SIG-M5 treated with dmso at 0.1 percent for 504 hours (cell line): Measurements from ENCODE around the gene SSR3.
"Not testable (repeated sequence)": the region's sequence is repeated elsewhere in the genome, so short reads cannot be mapped to it uniquely, and the experiment has no call there.

ENCODE experiments used
- DNase-seq: peaks from one replicate; lab custom pipeline; 2025; ENCODE audit not compliant: unreplicated experiment; lab: John Stamatoyannopoulos, UW

Gene SSR3

DNA sequence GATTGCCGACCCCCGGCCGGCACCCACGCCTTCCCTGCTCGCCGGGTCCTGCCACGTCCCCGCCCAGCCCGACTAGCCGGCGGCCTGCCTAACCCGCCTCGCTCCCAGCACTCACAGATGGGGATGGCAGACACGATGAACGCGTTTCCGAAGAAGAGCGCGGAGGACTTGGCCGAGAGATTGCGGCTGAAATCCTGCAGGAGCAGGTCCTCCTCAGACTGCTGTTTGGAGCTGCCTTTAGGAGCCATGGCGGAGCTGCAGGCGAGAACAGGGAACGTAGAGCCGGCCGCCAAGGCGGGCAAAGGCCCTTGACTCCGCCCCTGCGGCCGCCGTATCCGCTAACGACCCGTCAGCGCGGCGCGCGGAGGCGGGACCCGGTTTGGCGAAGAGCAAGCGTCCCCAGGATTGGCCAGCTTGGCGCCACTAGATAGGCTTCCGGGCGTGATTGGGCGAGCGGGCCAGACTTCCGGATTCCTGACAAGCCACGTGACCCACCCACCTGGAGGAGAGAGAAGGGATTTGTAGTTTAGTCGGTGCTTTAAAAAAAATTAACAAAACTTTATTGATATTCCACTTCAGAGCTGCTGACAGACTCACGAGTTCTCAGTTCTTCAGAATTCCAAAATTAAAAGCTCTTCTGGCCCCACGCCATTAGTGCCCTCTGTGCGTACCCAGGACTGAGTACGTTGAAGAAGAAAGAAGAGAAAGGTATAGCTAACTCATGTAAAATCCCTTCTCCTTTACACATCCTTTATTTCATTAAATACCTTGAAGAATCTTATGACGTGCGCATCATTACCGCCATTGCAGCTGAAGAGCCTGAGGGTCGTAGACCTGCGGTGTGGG, at the start of gene SSR3:
Gene SSR3, minus strand, starts transcription at position 276 of the 846 bp plus-strand sequence. Its CDS starts 28 bp downstream, at position 248.
- DNase-seq: peak; percentile 100

DNA sequence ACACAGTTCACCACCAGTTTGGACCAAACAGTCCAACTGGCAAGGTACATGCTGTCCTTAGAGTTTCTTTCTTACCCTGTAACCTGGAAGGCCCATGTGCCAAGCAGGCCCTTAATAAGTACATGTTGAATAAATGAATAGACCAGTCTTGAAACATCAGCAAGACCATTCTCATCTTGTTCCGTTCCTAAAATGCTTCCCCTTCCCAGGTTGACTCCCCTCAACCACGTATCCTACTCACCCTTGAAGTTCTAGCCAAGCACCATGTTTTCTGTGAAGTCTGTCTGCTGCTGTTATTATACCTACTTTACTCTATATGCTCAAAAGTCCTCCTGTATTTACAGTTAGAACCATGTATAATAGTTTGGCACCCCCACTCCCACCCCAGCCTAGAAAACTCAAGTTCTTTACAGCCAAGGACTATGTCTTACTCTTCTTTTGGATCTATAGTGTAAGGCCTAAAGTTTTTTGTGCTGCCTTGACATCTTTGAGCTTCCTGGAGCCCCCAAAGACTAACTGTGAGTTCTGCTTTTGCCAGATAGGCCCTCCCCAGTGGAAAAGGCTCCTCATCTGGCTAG, 49.2 kb upstream of the SSR3 start:
- no peak for DNase-seq

DNA sequence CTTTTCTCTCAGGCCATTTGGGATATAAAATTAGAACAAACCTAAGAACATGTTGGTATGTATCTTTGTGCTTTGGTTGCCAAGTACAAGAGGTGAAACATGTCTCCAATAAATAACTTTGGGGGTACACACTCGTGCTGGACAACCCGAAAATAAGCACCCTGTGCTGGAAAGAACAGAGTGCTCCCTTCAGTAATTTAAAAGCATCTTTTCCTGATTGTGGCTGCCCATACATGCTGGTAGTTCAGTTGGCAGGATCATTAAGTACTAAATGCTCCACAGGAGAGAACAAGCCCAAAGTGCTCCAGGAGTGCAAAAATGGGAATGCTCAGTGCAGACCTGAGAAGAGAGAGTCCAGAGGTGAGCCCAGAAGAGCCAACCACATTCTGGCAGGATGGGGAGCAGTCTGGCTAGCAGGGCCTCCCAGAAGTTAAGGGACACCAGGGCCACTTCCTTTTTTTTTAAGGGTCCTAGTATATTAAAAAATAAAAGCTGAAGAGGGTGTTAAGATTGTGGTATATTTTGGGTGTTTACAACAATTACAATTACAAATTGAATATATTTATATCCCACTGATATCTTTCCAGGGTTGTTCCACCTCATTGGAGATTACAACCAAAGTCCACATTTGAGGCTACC, 48.6 kb upstream of the SSR3 start:
- DNase-seq: no peak

DNA sequence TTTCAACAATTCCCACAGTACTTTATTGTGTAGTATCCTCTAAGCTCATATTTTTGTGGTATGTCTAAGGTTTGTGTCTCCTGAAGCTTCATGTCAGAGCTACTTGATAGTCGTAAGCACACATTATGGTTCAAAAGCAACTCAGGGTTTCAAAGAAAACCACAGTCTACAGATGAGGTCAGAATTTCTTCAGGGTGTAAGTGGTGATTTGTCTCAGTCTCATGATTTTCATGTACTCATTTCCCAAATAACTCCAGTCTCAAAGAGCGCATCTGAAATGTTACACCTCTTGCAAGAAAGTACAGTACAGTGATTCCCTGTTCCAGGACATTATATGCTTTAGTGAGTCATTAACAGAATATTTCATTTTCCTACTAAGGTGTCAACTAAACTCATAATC, 47.5 kb upstream of the SSR3 start:
- DNase-seq: no peak

GRCh38 chr3:156601497-156601896, 46.6 kb upstream of the SSR3 start:
- no peak for DNase-seq

DNA sequence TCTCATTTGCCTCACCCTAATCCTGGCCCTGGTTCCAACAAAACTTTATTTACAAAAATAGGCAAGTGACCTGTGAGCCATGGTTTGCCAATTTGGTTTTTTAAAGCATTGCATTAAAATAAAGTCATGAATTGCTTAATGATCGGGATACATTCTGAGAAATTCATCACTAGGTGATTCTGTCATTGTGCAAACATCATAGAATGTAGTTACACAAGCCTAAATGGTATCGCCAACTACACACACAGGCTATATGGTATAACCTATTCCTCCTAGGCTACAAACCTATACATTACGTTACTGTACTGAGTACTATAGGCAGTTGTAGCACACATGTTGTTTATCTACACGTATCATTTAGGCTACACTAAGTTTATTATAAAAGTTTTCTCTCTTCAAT, 45.9 kb upstream of the SSR3 start:
- DNase-seq: no peak

GRCh38 chr3:156599089-156599874, 44.4 kb upstream of the SSR3 start:
- no peak for DNase-seq

DNA sequence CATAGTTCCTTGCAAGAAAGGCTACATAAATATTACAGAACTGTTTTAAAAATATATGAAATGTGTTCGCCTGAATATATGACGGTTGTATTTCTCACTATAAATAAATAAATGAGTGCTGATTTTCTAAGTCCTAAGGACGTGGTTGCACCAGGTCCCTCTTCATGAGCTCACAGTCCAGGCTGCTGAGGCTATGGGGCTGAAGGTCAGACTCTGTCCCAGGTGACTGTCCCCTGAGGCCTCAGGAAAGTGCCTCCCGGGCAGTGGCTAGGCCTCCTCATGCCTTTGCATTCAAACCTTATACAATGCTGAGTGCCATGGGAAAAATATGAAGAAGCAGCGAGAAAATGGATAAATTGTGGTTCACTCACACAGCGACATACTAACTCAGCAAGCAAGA, 43.5 kb upstream of the SSR3 start:
- DNase-seq: no peak

- DNase-seq: no peak
Measured at GRCh38 chr3:156594219-156594683, 39.3 kb upstream of the SSR3 start.

- no peak for DNase-seq
Measured at GRCh38 chr3:156593814-156594213, 38.9 kb upstream of the SSR3 start.

DNA sequence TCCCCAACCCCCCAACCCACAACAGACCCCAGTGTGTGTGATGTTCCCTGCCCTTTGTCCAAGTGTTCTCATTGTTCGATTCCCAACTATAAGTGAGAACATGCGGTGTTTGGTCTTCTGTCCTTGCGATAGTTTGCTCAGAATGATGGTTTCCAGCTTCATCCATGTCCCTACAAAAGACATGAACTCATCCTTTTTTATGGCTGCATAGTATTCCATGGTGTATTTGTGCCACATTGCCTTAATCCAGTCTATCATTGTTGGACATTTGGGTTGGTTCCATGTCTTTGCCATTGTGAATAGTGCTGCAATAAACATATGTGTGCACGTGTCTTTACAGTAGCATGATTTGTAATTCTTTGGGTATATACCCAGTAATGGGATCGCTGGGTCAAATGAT, 34.9 kb upstream of the SSR3 start:
- DNase-seq: not testable (repeated sequence)

- no peak for DNase-seq
Measured at GRCh38 chr3:156587760-156588069, 32.8 kb upstream of the SSR3 start.

DNA sequence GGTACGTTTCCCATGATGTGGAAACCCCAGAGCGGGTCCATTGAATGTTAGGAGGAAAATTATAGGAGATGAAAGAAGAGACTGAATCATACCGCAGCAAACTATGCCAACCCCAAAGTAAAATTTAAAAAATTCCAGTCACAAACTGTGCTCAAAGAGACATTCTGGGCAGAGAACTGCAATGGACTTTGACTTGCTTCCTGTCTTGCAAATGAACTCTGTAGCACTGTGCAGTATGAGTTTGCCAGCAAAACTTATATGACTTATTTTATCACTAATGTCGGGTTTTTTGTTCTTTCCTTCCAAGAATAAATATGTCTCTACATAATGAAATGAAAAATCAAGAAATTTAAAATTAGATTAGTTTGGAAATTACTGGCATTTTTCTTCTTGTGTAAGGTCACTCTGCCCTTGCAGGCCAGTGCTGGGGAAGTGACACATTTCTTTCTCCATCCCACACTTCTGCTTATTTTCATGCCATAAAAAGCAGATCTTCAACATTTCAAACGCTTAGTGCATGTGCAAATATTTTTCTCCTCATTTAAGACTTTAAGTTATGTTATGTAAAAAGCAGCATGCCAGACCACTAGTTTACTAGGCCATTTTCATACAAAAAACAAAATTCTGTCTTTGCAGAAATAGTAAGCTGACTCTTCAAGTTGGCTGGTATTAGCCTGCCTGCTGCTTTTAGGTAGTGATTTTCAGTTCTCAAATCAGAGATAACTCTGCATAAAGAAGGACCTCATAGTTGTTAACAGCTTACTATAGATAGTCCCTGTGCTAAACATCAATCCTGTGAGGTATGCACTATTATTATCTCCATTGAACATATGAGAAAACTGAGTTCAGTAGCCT, 32.2 kb upstream of the SSR3 start:
- DNase-seq: peak; percentile 77

GRCh38 chr3:156583469-156583868, 28.6 kb upstream of the SSR3 start:
- DNase-seq: no peak

GRCh38 chr3:156582532-156583183, 27.7 kb upstream of the SSR3 start:
- no peak for DNase-seq

DNA sequence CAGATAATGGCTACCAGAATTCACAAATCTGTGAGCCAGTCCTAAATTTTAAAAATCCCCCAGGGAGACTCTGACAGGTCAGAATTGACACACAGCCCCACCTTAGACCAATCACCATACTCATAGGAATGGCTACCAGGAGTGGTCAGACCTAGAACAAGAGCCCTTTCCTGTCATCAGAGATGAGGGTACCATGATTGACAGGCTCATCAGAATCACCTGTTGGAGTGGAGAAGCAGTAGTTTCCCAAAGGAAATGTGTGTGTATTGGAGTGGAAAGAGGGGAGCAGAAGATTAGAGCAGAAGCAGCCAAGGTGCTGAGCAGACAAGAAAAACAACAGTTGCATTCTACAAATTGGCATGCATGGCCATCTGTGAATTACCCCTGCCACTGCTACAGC, 27.0 kb upstream of the SSR3 start:
- DNase-seq: no peak

DNA sequence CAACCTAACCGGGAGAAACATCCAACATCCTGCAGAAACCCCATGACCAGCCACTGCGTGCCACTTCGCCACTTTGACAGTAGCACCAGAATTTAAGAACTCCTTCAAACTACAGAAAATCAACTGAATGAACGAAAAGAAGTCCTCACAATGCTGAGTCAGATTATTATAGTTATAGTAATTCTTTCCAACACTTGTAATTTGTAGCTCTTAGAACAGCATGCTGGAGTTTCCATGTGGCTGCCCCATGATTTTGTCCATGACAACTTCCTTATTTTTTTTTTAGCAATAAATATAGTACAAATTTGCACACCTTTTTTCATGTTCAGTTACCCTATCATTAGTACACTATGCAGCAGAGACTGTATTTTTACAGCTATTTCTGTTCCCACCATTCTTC, 26.1 kb upstream of the SSR3 start:
- DNase-seq: no peak

DNA sequence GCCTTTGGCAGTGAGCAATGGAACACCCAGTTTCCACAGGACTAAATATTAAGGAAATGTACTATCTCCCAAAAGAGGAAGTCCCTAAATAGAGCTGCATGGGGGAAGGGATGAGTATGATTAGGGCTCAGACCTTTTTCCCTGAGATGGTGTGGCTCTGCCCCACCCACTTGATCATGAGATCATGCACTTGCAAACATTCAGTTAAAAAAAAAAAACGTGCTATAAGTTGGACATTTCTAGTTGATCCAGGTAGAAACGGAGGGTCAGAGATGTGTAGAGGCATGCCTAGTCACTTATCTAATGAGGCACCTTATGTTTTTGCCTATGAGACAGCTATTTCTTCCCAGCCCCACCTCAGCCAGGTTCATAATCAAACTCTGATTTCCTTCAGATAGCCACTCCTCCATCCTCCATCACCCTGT, 24.5 kb upstream of the SSR3 start:
- DNase-seq: peak; percentile 91

GRCh38 chr3:156577736-156578135, 22.8 kb upstream of the SSR3 start:
- DNase-seq: no peak
